ENCODE results near the gene HOXD10.

GRCh38 chr2:176105078-176105729 is 11.4 kb upstream of the HOXD10 start:
- no peak for TF ChIP-seq POLR2A (IDR thresholded peaks at IDR 0.05; ENCODE audit: extremely low read depth, insufficient read length)
- TF ChIP-seq CTCF (IDR thresholded peaks at IDR 0.05; ENCODE audit: low read depth, low read length): no peak
- no peak for TF ChIP-seq MYC (IDR thresholded peaks at IDR 0.05; ENCODE audit: low read depth, low read length)

Data from NB4 (cell line).